Right lobe of liver (tissue), 4 donors: Measurements from ENCODE around the gene TMSB4X.

Experiments
- CTCF ChIP-seq, 4 donors: fragments of 200-600 bp in 3 of 4; fragments of 450-650 bp in 1 of 4; IDR thresholded peaks; one replicate each; pipeline versions ENCODE4 v1.5.1 to v1.8.0; 2016 to 2022; ENCODE audit warnings: antibody characterized with exemption in 4 of 4, mild to moderate bottlenecking in 2 of 4
- POLR2A ChIP-seq: fragments of 450-650 bp; IDR thresholded peaks from one replicate; pipeline ENCODE4 v1.6.1; 2017; ENCODE audit warnings: antibody characterized with exemption, mild to moderate bottlenecking
- donor health status: DM: no; HTN: no; CAD: no.
- donor health status: DM: no; HTN: no; CAD: no.
- donor health status: DM: no; HTN: yes; CAD: no.

GRCh38 chrX:13005661-13006473, 31.0 kb downstream of the TMSB4X start:
- no peak for TF ChIP-seq CTCF (IDR thresholded peaks at IDR 0.05)
- TF ChIP-seq POLR2A = no peak
